Measurements from ENCODE around the gene MTF2. TPM values are rescaled to one million over a fixed set of nuclear protein-coding genes. Genes with fewer than 3 reads are reported as not detected.

The MTF2 gene
- total and polyA plus RNA-seq, 9 of the 15 experiments (the other 6 are each of a cell fraction or from before 2014, with no cell fraction given): 29.3 to 124 (median 57.7) TPM

GRCh38 chr1:93078986-93079654 is at the start of gene MTF2 (continued):
- no peak for TF ChIP-seq E4F1 (CRISPR knock-in tag; IDR thresholded peaks at IDR 0.05; ENCODE audit: borderline replicate concordance)
- TF ChIP-seq SMARCC2 (IDR thresholded peaks at IDR 0.05; ENCODE audit: low read depth): no peak
- TF ChIP-seq, protein P1, sequence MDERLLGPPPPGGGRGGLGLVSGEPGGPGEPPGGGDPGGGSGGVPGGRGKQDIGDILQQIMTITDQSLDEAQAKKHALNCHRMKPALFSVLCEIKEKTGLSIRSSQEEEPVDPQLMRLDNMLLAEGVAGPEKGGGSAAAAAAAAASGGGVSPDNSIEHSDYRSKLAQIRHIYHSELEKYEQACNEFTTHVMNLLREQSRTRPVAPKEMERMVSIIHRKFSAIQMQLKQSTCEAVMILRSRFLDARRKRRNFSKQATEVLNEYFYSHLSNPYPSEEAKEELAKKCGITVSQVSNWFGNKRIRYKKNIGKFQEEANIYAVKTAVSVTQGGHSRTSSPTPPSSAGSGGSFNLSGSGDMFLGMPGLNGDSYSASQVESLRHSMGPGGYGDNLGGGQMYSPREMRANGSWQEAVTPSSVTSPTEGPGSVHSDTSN (CRISPR knock-in tag; IDR thresholded peaks at IDR 0.05; ENCODE audit: low read depth): no peak
- TF ChIP-seq, protein P1 (tag; conservative IDR thresholded peaks at IDR 0.05; ENCODE audit: low read depth): no peak; the same call in 1 of the 2 replicates
- TF ChIP-seq, protein P2, sequence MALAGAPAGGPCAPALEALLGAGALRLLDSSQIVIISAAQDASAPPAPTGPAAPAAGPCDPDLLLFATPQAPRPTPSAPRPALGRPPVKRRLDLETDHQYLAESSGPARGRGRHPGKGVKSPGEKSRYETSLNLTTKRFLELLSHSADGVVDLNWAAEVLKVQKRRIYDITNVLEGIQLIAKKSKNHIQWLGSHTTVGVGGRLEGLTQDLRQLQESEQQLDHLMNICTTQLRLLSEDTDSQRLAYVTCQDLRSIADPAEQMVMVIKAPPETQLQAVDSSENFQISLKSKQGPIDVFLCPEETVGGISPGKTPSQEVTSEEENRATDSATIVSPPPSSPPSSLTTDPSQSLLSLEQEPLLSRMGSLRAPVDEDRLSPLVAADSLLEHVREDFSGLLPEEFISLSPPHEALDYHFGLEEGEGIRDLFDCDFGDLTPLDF (CRISPR knock-in tag; IDR thresholded peaks at IDR 0.05): peak; percentile 96
- 0 out of 2 replicates have a peak, but pooled peaks have one; percentile 28 for TF ChIP-seq TEAD2 (tag; IDR thresholded peaks at IDR 0.05)
- peak; percentile 14; the same call in 1 of the 2 replicates for TF ChIP-seq ZNF239 (CRISPR knock-in tag; IDR thresholded peaks at IDR 0.05)
- no peak for TF ChIP-seq ELK3 (CRISPR knock-in tag; IDR thresholded peaks at IDR 0.05)
- peak; percentile 96 for TF ChIP-seq HMGN3 (IDR thresholded peaks at IDR 0.05; ENCODE audit: borderline replicate concordance, extremely low read depth, insufficient read length, low read depth, low read length)
- TF ChIP-seq, protein P3, sequence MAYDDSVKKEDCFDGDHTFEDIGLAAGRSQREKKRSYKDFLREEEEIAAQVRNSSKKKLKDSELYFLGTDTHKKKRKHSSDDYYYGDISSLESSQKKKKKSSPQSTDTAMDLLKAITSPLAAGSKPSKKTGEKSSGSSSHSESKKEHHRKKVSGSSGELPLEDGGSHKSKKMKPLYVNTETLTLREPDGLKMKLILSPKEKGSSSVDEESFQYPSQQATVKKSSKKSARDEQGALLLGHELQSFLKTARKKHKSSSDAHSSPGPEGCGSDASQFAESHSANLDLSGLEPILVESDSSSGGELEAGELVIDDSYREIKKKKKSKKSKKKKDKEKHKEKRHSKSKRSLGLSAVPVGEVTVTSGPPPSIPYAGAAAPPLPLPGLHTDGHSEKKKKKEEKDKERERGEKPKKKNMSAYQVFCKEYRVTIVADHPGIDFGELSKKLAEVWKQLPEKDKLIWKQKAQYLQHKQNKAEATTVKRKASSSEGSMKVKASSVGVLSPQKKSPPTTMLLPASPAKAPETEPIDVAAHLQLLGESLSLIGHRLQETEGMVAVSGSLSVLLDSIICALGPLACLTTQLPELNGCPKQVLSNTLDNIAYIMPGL (CRISPR knock-in tag; IDR thresholded peaks at IDR 0.05): peak; percentile 89; the same call in 1 of the 2 replicates
- peak; percentile 98; the same call in 1 of the 2 replicates for TF ChIP-seq GATAD2A (IDR thresholded peaks at IDR 0.05)
- peak; percentile 95 for TF ChIP-seq ZNF830 (CRISPR knock-in tag; IDR thresholded peaks at IDR 0.05)
- TF ChIP-seq TBL1XR1 (IDR thresholded peaks at IDR 0.05; ENCODE audit: low read length in 2 of 2): peak; percentile 59

Measured in K562 (cell line).